SK-N-MC (cell line): Measurements from ENCODE around the gene RASEF.

ENCODE experiments used
- DNase-seq: peaks from one replicate; pipeline ENCODE4 v3.0.0-alpha.2; 2011; ENCODE audit warnings: low read depth, low spot score
- H3K27ac ChIP-seq: fragments of 200-600 bp; sonication (generic); 2 replicates; pipeline ENCODE4 v1.5.1; 2016; ENCODE audit warnings: mixed run types
- H3K36me3 ChIP-seq: fragments of 200-600 bp; sonication (generic); 2 replicates; pipeline ENCODE4 v1.6.1; 2017; ENCODE audit warnings: antibody characterized with exemption, low read length, mixed read lengths; ENCODE audit not compliant: insufficient read depth
- H3K4me3 ChIP-seq: fragments of 200-600 bp; sonication (generic); 2 replicates; pipeline ENCODE4 v1.5.1; 2016
- H3K9ac ChIP-seq: fragments of 200-600 bp; sonication (generic); 2 replicates; pipeline ENCODE4 v1.8.0; 2017; ENCODE audit warnings: mixed run types, mixed read lengths; ENCODE audit not compliant: insufficient read length
- H3K9me3 ChIP-seq: fragments of 200-600 bp; sonication (generic); 2 replicates; pipeline ENCODE4 v1.6.1; 2017; ENCODE audit warnings: low read depth, mild to moderate bottlenecking, antibody characterized with exemption, low read length, moderate library complexity, mixed read lengths
- EZH2 ChIP-seq: fragments of 200-600 bp; sonication (generic); IDR thresholded peaks from one replicate; pipeline ENCODE4 v1.6.1; 2017; ENCODE audit warnings: antibody characterized with exemption
- FOXP2 ChIP-seq: optimal IDR thresholded peaks from 2 replicates; pipeline ENCODE3; 2011; ENCODE audit warnings: mild to moderate bottlenecking, moderate library complexity; ENCODE audit not compliant: insufficient read depth; ENCODE audit errors: extremely low read length, control extremely low read depth
- POLR2AphosphoS5 ChIP-seq: IDR thresholded peaks from 2 replicates; pipeline ENCODE4 v1.6.1; 2012; ENCODE audit warnings: mild to moderate bottlenecking, low read depth, low read length, borderline replicate concordance

The RASEF gene

DNA sequence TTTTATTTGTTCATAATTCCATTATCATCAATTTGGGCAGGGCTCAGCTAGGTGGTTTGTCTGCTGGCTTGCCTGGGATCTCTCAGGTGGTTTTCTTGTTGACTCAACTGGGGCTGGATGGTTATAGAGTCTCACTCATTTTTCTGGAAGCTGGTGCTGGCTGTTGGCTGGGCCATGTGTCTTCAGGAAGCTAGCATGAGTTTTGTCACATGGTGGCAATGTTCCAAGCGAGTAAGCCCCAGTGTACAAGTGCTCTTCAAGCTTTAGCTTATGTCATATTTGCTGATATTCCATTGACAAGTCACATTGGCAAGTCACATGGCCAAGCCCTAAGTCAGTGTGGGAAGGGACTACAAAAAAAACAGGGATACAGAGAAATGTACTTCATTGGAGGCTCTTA, 2.3 kb upstream of the RASEF start:
- no peak for DNase-seq
- Histone ChIP-seq H3K27ac (no peak overlapping the region), H3K36me3 (no peaks in the 10 kb centered on the region), H3K4me3 (no peak overlapping the region), H3K9ac (no peak overlapping the region), H3K9me3 (no peaks in the 10 kb centered on the region)
- TF ChIP-seq POLR2AphosphoS5, result no peak
- no peak for TF ChIP-seq EZH2
- TF ChIP-seq FOXP2, result no peak

GRCh38 chr9:83061990-83062650, 822 bp downstream of the RASEF start:
- H3K36me3 ChIP-seq, result no peaks in the 10 kb centered on the region
- H3K4me3 ChIP-seq, result no peak overlapping the region
- H3K27ac ChIP-seq, result no peak overlapping the region
- H3K9me3 ChIP-seq, result no peaks in the 10 kb centered on the region
- DNase-seq, result no peak
- H3K9ac ChIP-seq, result no peak overlapping the region
- TF ChIP-seq EZH2, result no peak
- no peak for TF ChIP-seq POLR2AphosphoS5
- TF ChIP-seq FOXP2, result no peak

GRCh38 chr9:83061036-83061435, 1.9 kb downstream of the RASEF start:
- Histone ChIP-seq H3K9me3 (no peaks in the 10 kb centered on the region), H3K4me3 (no peak overlapping the region), H3K36me3 (no peaks in the 10 kb centered on the region), H3K27ac (no peak overlapping the region), H3K9ac (no peak overlapping the region)
- no peak for DNase-seq
- TF ChIP-seq FOXP2 (no peak), EZH2 (no peak), POLR2AphosphoS5 (no peak)

DNA sequence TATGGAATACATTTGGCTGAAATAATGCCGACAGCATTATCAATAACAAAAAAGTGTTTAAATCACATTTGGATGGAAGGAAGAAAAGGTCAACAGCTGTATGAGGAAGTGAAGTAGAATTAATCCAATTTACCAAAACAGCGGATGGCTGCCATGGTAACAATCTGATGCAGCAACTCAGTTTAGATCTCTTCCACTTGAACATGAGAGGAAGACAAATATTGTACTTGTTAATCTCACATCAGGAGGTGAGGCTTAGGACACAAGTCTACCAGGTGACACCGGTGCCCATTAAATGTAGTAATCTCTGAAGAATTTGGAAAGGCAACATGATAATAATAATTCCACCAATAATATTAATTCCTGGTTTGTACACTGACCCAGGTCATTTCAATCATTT, 2.4 kb downstream of the RASEF start:
- Histone ChIP-seq H3K9ac (no peak overlapping the region), H3K36me3 (no peaks in the 10 kb centered on the region), H3K27ac (no peak overlapping the region), H3K4me3 (no peak overlapping the region), H3K9me3 (no peaks in the 10 kb centered on the region)
- no peak for DNase-seq
- TF ChIP-seq FOXP2, result no peak
- no peak for TF ChIP-seq POLR2AphosphoS5
- TF ChIP-seq EZH2, result no peak

DNA sequence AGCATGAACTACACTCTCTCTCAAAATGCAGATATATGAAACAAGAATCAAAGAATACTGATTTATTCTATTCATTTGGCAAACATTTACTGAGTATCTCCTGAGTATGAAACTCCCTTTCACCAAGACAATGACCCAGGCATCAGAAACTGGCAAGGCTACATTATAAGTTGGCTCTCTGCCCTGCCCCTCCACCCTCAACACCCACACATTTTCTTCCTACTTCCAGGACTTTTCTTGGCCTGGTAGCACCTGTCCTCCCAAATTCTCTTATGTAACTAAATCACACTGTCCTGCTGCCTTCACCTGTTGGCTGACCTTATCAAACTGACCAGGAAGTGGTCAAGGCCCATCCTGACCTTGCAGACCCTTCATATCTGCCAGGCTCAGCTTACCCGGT, 3.5 kb downstream of the RASEF start:
- H3K9me3 ChIP-seq, result no peaks in the 10 kb centered on the region
- H3K9ac ChIP-seq, result no peak overlapping the region
- no peak for DNase-seq
- no peaks in the 10 kb centered on the region for H3K36me3 ChIP-seq
- no peak overlapping the region for H3K4me3 ChIP-seq
- no peak overlapping the region for H3K27ac ChIP-seq
- TF ChIP-seq POLR2AphosphoS5, result no peak
- no peak for TF ChIP-seq EZH2
- no peak for TF ChIP-seq FOXP2

GRCh38 chr9:83056911-83057310, 6.0 kb downstream of the RASEF start:
- DNase-seq, result no peak
- no peaks in the 10 kb centered on the region for H3K9me3 ChIP-seq
- no peak overlapping the region for H3K4me3 ChIP-seq
- no peaks in the 10 kb centered on the region for H3K36me3 ChIP-seq
- H3K9ac ChIP-seq, result no peak overlapping the region
- no peak for TF ChIP-seq FOXP2
- TF ChIP-seq POLR2AphosphoS5, result no peak
- TF ChIP-seq EZH2, result no peak
- no peak overlapping the region for H3K27ac ChIP-seq

GRCh38 chr9:83056174-83056573, 6.8 kb downstream of the RASEF start:
- Histone ChIP-seq H3K9ac (no peak overlapping the region), H3K27ac (no peak overlapping the region), H3K9me3 (no peaks in the 10 kb centered on the region), H3K4me3 (no peak overlapping the region), H3K36me3 (no peaks in the 10 kb centered on the region)
- no peak for DNase-seq
- TF ChIP-seq FOXP2, result no peak
- no peak for TF ChIP-seq EZH2
- no peak for TF ChIP-seq POLR2AphosphoS5

DNA sequence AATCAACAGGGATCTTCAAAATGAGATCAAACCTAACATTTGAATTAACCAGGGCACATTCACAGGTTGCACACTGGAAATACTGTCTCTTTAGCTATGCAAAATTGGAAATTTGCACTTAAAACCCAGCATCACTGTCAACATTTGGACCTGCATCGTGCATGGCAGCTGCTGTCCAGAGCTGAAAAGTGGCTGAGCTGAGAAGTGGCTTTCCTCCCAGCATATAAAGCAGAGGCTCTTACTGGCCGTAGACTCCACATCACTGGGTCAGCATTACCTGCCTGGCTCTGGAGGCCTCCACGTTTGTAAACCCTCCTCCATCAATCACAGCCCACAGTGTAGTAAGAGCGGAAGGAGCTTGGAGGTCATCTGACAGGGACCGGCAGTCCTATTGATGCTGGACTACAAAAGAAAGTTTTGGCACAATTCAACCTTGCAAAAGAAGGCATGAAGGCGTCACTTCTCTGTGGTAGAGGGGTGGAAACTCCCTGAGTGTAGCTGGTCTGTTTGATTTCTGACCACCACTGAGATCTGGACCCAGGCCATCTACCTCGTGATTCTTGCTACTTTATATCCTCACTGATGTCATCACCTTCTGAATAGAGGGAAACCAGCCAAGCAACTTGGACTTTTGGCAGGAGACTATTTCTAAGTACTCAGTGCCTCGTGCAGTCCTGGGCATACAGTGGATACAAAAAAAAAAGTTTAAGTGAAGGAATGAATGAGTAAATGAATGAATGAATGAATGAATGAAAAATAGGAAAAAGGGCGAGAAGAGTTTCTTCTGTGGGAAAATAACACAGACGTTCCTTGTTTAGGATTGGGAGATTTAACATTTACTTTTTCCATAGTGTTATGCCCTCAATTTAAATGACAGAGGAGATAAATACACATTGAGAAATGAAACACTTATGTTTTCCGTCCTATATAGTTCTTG, 14.8 kb downstream of the RASEF start:
- DNase-seq, result no peak
- no peaks in the 10 kb centered on the region for H3K36me3 ChIP-seq
- H3K9ac ChIP-seq, result no peak overlapping the region
- H3K9me3 ChIP-seq, result no peaks in the 10 kb centered on the region
- no peak overlapping the region for H3K27ac ChIP-seq
- no peak overlapping the region for H3K4me3 ChIP-seq
- TF ChIP-seq POLR2AphosphoS5 (no peak), FOXP2 (no peak), EZH2 (no peak)

- TF ChIP-seq FOXP2 (no peak), EZH2 (no peak), POLR2AphosphoS5 (no peak)
- Histone ChIP-seq H3K9me3 (no peaks in the 10 kb centered on the region), H3K9ac (no peak overlapping the region), H3K4me3 (no peak overlapping the region), H3K27ac (no peak overlapping the region), H3K36me3 (no peaks in the 10 kb centered on the region)
- no peak for DNase-seq
Observed at GRCh38 chr9:83043597-83043996, 19.3 kb downstream of the RASEF start.
